Neural crest cell (in vitro differentiated cells): ENCODE data around the gene TYSND1. TPM values are rescaled to one million over a fixed set of nuclear protein-coding genes. Genes with fewer than 3 reads are reported as not detected.
A peak's percentile ranks its signal among the peaks of the same experiment; 100 is the strongest.

Experiments used
- DNase-seq: peaks from one replicate; pipeline ENCODE4 v3.0.0; 2021; ENCODE audit warnings: low read depth, mixed read lengths, low spot score
- H3K27ac Mint-ChIP-seq: one replicate; pipeline ENCODE4 v1.8.0; 2021; ENCODE audit warnings: mild to moderate bottlenecking, mixed read lengths; ENCODE audit not compliant: unreplicated experiment
- H3K27me3 Mint-ChIP-seq: 2 replicates; pipeline ENCODE4 v1.8.0; 2021; ENCODE audit warnings: low read depth, mild to moderate bottlenecking, mixed read lengths
- H3K36me3 Mint-ChIP-seq: 2 replicates; pipeline ENCODE4 v1.8.0; 2021; ENCODE audit warnings: low read depth, mild to moderate bottlenecking, mixed read lengths
- H3K4me1 Mint-ChIP-seq: 2 replicates; pipeline ENCODE4 v1.8.0; 2021; ENCODE audit warnings: mixed read lengths
- H3K4me3 Mint-ChIP-seq: one replicate; pipeline ENCODE4 v1.8.0; 2021; ENCODE audit warnings: mild to moderate bottlenecking, mixed read lengths
- H3K9me3 Mint-ChIP-seq: 2 replicates; pipeline ENCODE4 v1.8.0; 2021; ENCODE audit warnings: mixed read lengths
- CTCF ChIP-seq: fragments of 200-600 bp; sonication (generic); conservative IDR thresholded peaks from 2 replicates; pipeline ENCODE4 v1.5.0; 2021; ENCODE audit warnings: antibody characterized with exemption, mild to moderate bottlenecking
- total RNA-seq: library from RNA; stranded (reverse); gene quantifications from 2 replicates; pipeline ENCODE4 v1.2.1, GENCODE V29; 2021

TYSND1 gene
- total RNA-seq, 1 donor from 2014 or later, result 17.6 TPM

GRCh38 chr10:70174058-70174741, 27.7 kb upstream of the TYSND1 start:
- H3K4me3 Mint-ChIP-seq, result peak overlapping the region; percentile 69
- H3K4me1 Mint-ChIP-seq, result peaks cover 17% of the 10 kb centered on the region
- TF ChIP-seq CTCF, result no peak
- no peaks in the 10 kb centered on the region for H3K36me3 Mint-ChIP-seq
- peak overlapping the region; percentile 91 for H3K27ac Mint-ChIP-seq
- no peaks in the 10 kb centered on the region for H3K9me3 Mint-ChIP-seq
- H3K27me3 Mint-ChIP-seq, result no peaks in the 10 kb centered on the region
- no peak for DNase-seq

- DNase-seq, result no peak
- Mint-ChIP-seq H3K9me3 (no peaks in the 10 kb centered on the region), H3K36me3 (peaks cover 3% of the 10 kb centered on the region)
Measured at GRCh38 chr10:70169649-70170364, 23.3 kb upstream of the TYSND1 start.

GRCh38 chr10:70169011-70169410, 22.5 kb upstream of the TYSND1 start:
- Mint-ChIP-seq H3K4me3 (peak overlapping the region; percentile 94), H3K27ac (peak overlapping the region; percentile 88), H3K9me3 (no peaks in the 10 kb centered on the region), H3K4me1 (peaks cover 23% of the 10 kb centered on the region), H3K27me3 (no peaks in the 10 kb centered on the region), H3K36me3 (peaks cover 3% of the 10 kb centered on the region)
- no peak for TF ChIP-seq CTCF
- DNase-seq, result no peak

More at GRCh38 chr10:70169649-70170364, 23.3 kb upstream of the TYSND1 start:
- Mint-ChIP-seq H3K27me3 (no peaks in the 10 kb centered on the region), H3K4me3 (peak overlapping the region; percentile 94), H3K27ac (peak overlapping the region; percentile 88), H3K4me1 (peaks cover 27% of the 10 kb centered on the region)
- TF ChIP-seq CTCF, result no peak

- Mint-ChIP-seq H3K27ac (no peak overlapping the region), H3K4me1 (peaks cover 23% of the 10 kb centered on the region), H3K4me3 (peak overlapping the region; percentile 78), H3K9me3 (no peaks in the 10 kb centered on the region), H3K27me3 (no peaks in the 10 kb centered on the region), H3K36me3 (peaks cover 3% of the 10 kb centered on the region)
- DNase-seq, result no peak
- TF ChIP-seq CTCF, result no peak
Measured at GRCh38 chr10:70167246-70167645, 20.7 kb upstream of the TYSND1 start.

- Mint-ChIP-seq H3K27me3 (no peaks in the 10 kb centered on the region), H3K36me3 (peaks cover 3% of the 10 kb centered on the region), H3K4me1 (peaks cover 28% of the 10 kb centered on the region), H3K4me3 (peak overlapping the region; percentile 57), H3K9me3 (no peaks in the 10 kb centered on the region), H3K27ac (no peak overlapping the region)
- no peak for DNase-seq
- no peak for TF ChIP-seq CTCF
Measured at GRCh38 chr10:70166394-70166793, 19.9 kb upstream of the TYSND1 start.
